Ureter (tissue), 1 donor: ENCODE measurements around the gene SPTSSB. TPM values are rescaled to one million over a fixed set of nuclear protein-coding genes. Genes with fewer than 3 reads are reported as not detected.

ENCODE experiments used
- DNase-seq: peaks from one replicate; pipeline ENCODE4 v3.0.0-alpha.2; 2020; ENCODE audit warnings: low spot score
- total RNA-seq: library from RNA; stranded (reverse); gene quantifications from one replicate; pipeline ENCODE4 v1.2.4, GENCODE V29; 2023
- donor health status: DM: yes; HTN: yes; CAD: no.

SPTSSB gene, protein sequence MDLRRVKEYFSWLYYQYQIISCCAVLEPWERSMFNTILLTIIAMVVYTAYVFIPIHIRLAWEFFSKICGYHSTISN
- 242 TPM for total RNA-seq

DNA sequence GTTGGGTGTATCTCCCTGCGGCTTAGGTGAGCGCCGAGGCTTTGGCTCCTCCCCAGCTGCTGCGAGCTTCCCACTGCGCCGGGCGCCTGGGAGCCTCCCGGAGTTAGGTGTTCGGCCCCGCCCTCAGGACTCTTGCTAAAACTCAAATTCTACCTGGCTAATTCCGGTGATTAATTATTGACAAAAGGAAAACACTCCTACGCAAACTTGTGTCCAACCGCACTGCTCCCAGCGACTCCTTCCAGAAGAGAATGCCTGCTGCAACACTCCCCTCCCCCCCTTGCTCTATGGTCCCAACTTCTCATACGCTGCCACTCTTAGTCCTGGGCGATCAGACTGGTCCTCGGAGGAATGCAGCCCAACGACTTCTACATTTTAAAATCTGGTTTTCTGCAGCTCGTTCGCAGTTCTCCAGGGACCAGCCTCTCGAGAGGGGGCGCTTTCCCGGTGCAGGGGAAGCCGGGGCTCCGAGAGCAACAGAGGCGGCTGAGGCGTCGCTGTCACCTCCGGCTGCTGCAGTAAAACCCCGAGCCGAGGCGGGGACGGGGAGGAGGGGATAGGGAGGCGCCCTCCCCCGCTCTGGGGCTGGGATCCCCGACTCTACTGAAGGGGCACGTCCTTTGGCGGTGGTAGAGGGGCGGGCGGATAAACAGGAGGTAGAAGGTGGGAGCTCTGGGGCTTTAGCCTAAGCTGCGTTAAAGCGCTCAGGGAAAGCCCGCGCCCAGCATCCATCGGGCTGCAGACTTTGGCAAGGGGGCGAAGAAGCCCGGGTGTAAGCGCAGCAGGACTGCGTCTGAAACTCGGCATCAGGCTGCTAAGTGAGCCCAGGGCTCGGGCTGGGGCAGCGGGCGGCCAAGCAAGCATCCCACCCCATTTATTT lies at the start of gene SPTSSB:
Gene SPTSSB, minus strand, starts transcription at position 77 of the 880 bp plus-strand sequence. CDS start 25,194 bp downstream, outside the sequence.
- DNase-seq = peak; percentile 70

- DNase-seq = no peak
Measured at GRCh38 chr3:161420746-161421145, 49.4 kb upstream of the SPTSSB start.

DNA sequence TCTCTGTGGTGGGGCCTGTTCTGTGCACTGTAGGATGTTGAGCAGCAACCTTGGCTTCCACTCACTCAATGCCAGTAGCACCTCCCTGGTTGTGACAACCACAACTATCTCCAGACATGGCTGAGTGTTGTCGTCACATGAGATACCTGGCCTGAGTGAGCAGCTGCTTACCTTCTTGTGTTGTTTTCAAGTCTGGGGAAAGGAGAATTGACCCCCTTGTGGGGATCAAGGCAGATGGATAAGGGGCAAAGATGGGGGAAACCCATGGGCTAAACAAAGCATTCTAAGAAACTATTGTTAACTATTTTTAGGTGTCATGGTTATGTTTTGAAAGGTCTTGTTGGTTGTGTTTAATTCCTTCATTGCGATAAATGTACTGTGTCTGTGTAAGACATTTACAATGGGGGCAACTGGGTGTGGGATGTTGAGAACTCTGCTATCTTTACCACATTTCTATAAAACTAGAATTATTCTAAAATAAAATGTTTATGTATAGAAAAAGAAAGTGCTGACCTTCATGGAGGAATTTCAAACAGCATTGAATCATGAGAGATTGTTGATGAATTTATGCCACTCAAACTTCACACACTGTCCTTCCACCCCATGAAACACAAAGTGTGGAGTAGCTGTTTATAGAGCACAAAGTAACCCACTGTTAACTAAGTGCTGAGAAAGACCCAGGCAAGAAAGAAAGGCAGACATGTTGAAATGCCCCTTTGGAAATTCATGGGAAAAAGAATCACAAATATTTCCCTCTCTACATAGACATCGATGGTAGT lies 48.4 kb upstream of the SPTSSB start:
- no peak for DNase-seq

DNA sequence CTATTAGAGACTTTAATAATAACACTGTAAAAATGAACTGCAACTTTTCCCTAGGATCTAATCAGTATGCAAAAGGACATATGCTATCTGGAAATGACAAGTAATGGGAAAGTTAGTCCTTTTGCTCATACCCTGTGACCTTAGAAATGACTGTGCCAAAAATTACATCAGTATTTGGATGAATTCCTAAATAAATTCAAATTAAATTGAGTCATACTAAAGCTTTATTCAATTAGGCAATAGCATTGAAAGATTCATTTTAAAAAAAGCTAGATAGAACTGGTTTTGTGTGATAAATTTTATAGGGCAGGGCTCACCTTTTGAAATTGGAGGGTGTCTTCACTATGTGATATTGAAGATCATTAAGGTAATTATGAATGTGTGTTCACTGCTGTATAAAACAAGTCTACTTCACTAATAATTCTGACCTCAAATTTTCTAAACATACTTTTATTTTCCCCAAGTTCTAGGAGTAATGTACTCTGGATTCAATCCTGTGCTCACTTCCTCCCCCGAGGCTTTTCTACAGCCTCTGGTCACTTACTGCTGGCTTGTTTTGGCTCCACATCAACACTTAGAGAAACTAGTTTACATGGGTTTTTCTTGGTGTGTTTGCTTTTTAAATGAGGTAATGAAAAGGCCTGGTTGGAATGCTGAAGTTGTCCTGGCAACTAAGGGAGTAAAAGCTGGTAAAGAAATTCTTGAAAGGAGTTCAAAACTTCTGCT lies 44.4 kb upstream of the SPTSSB start:
- DNase-seq = no peak

- DNase-seq = no peak
Measured at GRCh38 chr3:161414907-161415306, 43.6 kb upstream of the SPTSSB start.

- no peak for DNase-seq
Measured at GRCh38 chr3:161413855-161414210, 42.5 kb upstream of the SPTSSB start.

GRCh38 chr3:161413127-161413854 lies 42.0 kb upstream of the SPTSSB start:
- no peak for DNase-seq

GRCh38 chr3:161412123-161412522 lies 40.8 kb upstream of the SPTSSB start:
- no peak for DNase-seq

GRCh38 chr3:161409858-161410257 lies 38.5 kb upstream of the SPTSSB start:
- DNase-seq = no peak

DNA sequence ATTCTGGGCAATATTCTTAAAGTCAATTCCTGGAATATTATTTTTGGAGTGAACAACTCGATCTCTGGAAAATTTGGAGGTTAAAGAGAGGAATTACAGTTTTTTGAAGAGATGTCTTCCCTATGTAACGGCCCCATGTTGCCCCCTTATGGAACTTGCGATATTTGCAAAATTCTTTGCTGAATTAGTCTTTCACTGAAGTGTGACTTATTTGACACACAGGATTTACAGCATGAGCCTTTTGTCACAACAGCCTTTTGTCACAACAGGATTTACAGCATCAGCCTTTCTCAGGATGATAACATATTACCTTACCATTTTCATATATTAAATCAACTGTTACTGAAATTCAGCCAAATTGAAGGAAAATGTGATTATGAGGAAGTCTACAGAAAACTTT lies 37.8 kb upstream of the SPTSSB start:
- DNase-seq = peak; percentile 47

DNA sequence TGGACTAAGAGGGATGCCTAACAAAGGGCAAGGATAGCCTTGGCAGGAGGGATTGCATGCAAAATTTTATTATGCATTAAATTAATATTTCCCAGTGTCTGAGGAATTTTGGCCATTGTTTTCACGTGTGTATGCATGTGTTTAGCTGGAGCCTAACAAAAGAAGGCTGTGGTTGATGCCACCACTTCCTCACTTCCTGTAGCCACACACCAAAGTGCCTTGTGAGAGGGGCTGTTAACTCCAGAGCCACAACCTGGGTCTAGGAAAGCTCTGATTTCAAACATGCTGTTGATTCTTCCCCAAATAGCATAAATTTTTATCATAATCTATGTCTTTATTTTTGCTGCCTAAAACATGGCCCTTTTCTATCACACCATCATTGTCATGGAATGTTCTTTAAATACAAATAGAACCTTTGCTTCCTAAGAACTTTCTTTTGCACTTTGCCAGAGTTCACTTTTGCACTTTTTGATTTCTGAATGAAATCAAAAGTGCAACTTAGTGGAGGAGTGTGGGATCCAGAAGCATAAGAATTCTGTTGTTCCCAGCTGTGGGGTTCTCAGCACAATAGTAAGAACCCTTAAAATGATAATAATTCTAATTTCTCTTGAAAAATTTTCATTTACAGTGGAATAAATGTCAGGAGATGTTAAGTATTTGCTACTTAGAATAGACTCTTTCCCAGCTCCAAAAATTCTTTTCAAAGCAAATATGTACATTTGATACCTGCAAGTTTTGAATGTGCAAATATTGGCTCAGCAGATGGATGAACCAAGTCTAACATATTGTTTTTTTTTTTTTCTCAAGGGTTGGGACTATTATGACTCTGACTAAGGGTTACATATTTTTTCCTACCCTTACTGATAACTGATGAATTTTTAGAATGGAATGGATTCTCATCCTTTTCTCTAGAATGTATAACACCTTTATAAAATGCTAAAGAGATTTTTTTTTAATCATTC lies 35.6 kb upstream of the SPTSSB start:
- no peak for DNase-seq

- DNase-seq = no peak
Measured at GRCh38 chr3:161405836-161406235, 34.5 kb upstream of the SPTSSB start.

DNA sequence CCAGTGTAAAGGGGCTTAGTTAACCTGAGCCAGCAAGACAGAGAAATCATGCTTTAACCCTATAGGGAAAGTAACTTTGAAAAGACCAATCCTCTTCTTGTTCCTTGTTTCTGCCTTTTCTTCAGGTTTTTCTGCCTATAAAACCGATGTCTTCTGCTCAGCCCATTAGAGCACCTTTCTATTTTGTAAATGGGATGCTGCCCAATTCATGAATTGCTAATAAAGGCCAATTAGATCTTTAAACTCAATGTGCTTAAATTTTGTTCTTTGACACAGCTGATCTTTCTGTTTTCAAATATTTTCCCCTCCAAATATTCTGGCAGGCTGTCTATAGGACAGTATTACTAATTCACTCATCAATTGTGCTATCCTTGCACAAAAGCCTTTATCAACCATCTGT lies 33.8 kb upstream of the SPTSSB start:
- no peak for DNase-seq

- DNase-seq = no peak
Measured at GRCh38 chr3:161403251-161403650, 31.9 kb upstream of the SPTSSB start.

- DNase-seq = no peak
Measured at GRCh38 chr3:161401389-161401788, 30.1 kb upstream of the SPTSSB start.

DNA sequence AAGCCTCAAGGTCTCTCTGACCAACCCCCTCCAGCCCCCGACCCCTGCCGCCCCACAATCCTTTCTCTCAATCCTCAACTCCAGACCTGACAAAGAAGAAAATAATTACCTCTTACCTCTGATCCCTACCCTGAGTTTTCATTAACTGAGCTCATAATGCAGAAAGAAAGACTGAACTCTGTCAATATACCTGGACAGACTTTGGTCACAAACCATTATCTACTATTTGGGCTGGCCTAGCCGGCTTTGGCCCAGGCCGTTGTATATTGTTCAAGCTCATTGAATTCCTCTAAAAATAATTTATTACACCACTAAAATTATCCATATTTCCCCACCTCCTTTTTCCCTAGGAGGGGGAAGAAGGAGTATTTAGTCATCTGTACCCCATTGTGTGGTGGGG lies 29.3 kb upstream of the SPTSSB start:
- DNase-seq = no peak

- DNase-seq = no peak
Measured at GRCh38 chr3:161395115-161396012, 24.0 kb upstream of the SPTSSB start.

DNA sequence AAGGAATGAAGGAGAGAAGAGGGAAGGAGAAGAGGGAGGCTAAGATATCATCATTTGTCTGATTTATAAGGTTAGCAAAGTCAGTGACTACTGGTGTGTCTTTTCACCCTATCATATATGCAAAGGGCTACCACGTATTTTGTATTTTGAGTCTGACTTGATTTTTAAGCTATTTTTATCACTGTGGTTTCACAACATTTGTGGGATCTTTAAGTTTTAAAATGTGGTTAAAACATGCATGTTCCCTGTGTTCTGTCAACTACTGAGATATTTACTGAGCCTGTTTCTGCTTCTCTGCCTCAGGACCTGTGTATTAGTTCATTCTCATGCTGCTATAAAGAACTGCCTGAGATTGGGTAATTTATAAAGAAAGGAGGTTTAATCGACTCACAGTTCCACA lies 22.5 kb upstream of the SPTSSB start:
- no peak for DNase-seq

DNA sequence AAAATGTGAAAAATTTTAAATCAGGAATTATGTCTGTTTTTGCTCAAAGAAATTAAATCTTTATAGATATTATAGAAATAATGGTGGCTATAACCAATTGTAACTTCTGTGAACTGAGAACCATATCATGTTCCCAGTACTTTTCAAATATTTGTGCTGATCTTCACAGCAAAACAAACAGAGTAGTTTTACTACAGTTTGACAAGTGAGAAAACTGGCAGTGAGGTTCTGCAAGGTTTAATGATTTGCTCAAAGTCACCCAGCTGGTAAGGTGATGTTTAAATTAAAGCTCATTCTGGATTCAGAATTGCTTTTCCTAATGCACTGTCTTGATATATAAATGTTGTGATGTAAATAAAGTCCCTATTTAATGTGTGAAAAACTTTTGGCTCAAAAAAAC lies 22.0 kb upstream of the SPTSSB start:
- DNase-seq = no peak
